Stimulated activated CD4-positive, alpha-beta T cell treated with anti-CD3 and anti-CD28 coated beads, Interleukin-12 subunit alpha, Interleukin-12 subunit beta, amount 100 ng/mL, for 4 hours (primary cell): Measurements from ENCODE around the gene HOXB8.

Experiments used
- DNase-seq: peaks from one replicate; pipeline ENCODE4 v3.0.0-alpha.2; 2020

HOXB8 gene

GRCh38 chr17:48610282-48611211 lies 4.5 kb downstream of the HOXB8 start, which contains the start of gene HOXB7:
HOXB7 (minus strand) TSS chr17:48611017; CDS start chr17:48610918, 99 bp downstream.
- peak; percentile 60 for DNase-seq

DNA sequence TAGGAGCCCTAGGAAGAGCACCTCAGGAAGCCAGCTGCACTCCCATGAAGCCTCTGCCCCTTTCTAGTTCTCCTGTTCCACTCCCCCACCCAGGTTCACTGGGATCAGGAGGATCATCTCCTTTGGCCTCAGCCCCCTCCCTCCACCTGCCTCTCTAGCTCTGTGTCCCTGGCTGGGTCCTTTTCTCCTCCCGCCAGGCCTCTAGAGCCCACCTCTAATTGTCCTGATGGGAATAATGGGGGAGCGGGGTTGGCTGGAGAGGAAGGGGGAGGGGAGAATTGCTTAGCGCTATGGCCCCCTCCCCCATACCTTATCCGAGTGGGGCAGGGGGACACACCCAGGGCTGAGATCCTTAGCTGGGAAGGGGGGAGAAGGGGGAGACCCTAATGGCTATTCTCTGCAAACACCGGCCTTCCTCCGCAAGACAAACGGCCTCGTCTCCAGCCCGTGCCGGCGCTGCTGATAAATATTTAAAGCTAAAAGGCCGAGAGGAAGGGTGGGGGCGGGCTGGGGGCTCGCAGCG lies 5.3 kb downstream of the HOXB8 start:
- no peak for DNase-seq

- DNase-seq, result no peak
Observed at GRCh38 chr17:48609033-48609432, 6.1 kb downstream of the HOXB8 start.

DNA sequence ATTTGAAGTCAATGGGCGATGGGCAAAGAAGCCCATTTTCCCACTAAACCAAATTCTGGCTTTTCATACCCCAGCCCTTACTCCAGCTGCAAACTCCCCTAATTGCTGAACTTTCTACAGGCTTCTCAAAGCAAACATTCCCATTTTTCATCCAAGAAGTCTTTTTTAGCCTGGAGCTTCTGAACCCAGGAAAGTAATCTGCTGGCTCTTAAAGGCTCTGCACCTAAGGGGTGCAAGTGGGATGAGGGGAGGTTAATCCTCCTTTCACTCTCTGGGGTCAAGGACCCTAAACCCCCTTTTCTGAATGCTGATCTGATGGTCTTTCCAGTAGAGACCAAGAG lies 6.6 kb downstream of the HOXB8 start:
- DNase-seq, result no peak

GRCh38 chr17:48606892-48607614 lies 8.0 kb downstream of the HOXB8 start:
- DNase-seq, result no peak

- DNase-seq, result no peak
Observed at GRCh38 chr17:48605991-48606891, 8.9 kb downstream of the HOXB8 start.

DNA sequence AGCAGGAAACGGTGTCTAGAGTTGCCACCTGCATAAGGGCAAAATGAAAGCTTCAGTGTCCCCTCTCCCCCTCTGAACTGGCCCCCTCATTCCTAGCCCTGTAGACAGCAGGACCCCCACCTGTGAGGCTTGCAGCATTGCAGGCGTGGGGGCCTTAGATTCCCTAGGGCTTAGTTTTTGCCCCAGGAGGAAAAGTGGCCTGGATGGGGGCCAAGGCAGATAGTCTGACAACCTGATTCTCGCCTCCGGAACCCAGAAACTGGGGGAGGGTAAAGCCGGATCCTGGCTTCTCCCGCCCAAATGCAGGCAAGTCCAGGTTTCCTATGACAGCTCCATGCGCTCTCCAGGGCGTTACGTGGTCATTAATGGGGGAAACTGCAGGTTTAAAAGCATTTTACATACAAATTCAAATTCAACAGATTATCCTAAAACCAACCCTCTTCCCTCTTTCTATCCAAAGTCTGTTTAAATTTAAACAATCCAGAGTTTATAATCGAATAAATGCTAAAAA lies 9.6 kb downstream of the HOXB8 start:
- no peak for DNase-seq

GRCh38 chr17:48604770-48605329 lies 10.2 kb downstream of the HOXB8 start, which contains the start of gene HOXB6:
HOXB6 (minus strand) TSS chr17:48604986; CDS start chr17:48598150, 6,836 bp downstream.
- DNase-seq, result no peak

DNA sequence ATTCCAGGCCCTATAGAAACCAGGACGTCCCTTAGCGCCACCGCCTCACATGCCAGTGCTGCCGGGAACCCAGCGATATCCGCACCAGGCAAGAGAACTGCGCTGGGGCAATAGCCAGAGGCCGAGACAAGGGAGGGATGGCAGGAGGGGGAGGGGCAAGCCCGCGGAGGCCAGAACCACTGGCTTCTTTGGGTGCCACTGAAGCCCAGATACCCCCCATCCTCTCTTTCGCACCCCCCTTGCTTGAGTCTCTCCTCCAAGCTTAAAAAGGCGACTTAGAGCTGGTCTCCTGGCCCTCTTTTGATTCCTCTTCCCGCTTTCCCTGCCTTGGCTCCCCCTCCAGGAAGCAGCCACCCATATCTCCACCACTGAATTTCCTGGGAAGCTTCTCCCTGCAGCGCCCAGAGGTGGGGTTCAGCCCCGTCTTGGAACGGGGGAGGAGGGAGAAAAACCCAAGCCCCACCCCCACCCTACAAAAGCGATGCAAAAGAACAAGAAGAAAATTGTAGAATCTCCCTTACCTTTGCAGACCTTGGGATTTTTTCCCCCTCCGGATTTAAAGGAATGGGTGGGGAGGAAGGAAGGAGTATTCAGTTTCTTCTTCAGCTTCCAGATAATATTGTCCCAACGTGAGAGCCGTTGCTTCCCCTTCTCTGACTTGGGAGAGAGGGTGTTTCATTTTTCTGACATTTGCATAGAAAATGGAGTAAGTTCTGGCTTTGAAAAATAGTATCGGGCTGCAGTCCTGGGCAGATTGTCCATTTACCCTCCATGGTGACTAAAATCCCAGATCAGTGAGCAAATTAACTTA lies 10.9 kb downstream of the HOXB8 start:
- DNase-seq, result no peak

DNA sequence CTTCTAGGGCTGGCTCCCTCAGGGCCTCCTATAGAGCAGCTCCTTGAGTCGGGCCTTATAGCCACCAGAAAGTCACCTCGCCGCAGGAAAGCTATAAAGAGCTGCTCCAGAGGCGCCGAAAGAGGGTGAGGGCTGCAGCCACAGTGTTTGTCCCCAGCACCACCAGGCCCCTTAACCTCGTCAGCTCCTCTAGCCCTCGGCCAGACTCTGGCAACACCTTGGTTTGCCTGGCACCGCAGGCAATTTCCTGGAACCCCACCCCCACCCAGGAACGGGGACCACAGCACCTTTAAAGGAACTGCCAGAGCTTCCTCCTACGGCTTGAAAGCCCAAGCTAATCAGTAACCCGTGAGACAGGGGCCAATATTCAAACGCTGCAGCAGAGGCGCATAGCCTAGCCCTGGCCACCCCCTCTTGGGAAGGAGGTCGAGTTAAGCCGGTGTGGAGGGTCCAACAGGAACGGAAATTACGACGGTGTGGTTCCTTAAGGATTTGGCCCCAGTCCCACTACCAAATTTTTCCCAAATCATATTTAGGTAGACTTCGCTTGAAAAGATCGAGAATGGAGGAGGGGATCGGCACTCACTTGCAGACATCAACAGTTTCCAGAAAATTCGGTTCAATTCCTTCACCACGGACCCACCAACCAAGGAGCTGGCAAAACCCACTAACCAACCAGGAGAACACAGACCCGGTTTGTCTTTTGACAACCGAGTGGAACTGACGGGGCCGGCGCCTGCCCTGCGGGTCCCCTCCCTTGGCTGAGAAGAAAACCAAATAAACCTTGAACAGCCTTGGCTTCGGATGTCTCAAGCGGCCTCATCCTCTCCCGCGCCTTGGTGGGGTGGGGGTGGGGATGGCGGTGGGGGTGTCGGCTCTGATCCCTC lies 13.3 kb downstream of the HOXB8 start:
- DNase-seq, result no peak

- no peak for DNase-seq
Observed at GRCh38 chr17:48601207-48601538, 13.9 kb downstream of the HOXB8 start.

DNA sequence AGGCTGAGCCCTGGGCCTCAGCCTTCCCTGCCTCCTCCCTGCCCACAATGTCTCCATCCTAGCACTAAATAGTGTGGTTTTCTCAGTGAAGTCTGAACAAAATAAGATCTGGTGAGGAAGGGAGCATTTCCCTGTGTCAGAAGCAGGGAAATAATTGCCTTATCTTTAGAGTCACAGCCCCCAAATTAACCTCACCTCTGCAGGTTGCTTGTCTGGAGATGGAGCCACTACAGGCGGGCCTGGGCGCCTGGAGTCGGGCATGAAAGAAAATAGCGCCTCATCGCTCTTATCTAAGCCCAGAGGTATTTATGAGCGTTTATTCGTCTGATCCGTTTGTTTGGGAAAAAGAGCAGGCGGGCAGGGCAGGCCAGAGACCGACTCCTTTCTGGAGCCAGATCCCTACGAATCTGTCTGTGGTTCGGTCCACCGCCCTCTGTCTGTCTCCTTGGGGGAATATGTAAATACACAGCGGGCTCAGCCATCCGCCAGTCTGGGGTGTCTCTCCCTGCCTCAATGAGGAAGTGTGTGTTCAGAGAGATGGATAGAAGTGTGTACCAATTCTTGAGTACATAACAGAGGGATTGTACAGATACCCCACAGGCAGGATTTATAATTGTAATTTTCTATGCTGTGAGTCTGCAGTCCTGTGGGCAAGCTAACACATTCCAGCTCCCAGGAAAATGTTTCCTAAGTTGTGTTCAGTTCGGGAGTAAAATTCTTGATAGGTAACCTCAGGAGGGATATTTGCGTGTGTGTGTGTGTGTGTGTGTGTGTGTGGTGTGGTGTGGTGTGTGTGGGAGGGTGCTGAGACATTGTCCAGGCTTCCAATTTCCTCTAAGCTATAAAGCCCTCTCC lies 14.6 kb downstream of the HOXB8 start:
- no peak for DNase-seq

GRCh38 chr17:48599354-48599753 lies 15.7 kb downstream of the HOXB8 start:
- no peak for DNase-seq

- no peak for DNase-seq
Observed at GRCh38 chr17:48598736-48599135, 16.4 kb downstream of the HOXB8 start.

GRCh38 chr17:48597778-48598631 lies 17.1 kb downstream of the HOXB8 start:
- DNase-seq, result no peak

- no peak for DNase-seq
Observed at GRCh38 chr17:48597528-48597777, 17.6 kb downstream of the HOXB8 start.

DNA sequence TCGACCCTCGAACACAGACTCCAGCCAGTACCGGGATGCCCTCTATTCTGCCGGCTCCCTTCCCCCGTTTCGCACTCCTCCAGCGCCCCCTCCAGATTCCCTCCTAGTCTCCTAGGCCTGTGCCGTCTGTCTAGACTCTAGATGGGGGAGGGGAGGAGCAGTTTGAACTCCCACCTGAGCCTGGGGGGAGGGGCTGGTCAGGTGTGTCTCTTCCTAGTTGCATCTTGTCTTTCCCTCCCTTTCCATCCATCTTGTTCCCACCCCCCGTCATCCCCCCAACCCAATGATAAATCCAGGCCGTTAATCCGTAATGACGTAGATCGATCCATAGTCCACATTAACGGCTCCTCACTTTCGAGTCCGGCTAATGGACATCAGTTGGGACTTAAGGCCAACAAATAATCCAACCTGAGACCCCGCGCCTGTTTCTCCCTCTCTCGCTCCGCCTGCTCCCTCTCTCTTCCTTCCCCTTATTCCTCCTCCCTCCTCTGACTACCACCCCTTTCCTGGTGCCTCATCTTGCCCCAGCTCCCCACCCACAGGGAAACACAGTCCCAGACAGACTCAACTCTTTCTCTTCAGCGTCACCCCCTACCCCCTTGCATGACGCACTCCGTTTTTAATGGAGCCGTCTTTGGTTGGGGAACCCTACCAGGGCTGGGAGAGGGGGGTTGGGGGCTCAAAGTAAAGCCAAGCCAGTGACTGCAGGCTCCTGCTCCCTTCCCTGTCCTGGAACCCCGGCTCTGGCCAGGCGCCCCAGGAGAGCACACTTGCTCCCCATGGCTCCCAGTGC lies 18.2 kb downstream of the HOXB8 start:
- no peak for DNase-seq
